Measurements from ENCODE around the gene PPIE.

The PPIE gene

DNA sequence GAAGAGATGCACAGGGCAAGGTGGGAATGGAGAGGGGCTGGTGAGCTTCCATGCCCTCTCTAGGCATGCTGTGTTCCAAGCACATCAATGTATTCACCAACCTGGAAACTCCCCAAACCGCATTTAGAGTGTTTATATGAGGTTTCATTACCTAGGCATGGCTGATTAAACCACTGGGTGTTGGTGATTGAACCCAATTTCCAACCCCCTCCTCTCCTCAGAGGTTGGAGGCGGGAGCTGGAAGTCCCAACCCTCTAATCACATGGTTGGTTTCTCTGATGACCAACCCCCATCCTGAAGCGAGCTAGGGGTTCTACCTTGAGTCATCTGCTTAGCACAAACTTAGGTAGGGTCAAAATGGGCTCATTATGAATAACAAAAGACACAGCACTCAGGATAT, 3.0 kb upstream of the PPIE start:
- H3K4me3 ChIP-seq (ENCODE audit: low read depth, low read length) = no peak overlapping the region
- DNase-seq (ENCODE audit: low read depth, low spot score) = no peak
- in situ Hi-C loops (cut with HindIII; ENCODE audit: low sequenced_read_pairs) = no loop called here
- TF ChIP-seq, protein P1, sequence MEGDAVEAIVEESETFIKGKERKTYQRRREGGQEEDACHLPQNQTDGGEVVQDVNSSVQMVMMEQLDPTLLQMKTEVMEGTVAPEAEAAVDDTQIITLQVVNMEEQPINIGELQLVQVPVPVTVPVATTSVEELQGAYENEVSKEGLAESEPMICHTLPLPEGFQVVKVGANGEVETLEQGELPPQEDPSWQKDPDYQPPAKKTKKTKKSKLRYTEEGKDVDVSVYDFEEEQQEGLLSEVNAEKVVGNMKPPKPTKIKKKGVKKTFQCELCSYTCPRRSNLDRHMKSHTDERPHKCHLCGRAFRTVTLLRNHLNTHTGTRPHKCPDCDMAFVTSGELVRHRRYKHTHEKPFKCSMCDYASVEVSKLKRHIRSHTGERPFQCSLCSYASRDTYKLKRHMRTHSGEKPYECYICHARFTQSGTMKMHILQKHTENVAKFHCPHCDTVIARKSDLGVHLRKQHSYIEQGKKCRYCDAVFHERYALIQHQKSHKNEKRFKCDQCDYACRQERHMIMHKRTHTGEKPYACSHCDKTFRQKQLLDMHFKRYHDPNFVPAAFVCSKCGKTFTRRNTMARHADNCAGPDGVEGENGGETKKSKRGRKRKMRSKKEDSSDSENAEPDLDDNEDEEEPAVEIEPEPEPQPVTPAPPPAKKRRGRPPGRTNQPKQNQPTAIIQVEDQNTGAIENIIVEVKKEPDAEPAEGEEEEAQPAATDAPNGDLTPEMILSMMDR (IDR thresholded peaks at IDR 0.05; ENCODE audit: low read depth, low read length) = no peak

DNA sequence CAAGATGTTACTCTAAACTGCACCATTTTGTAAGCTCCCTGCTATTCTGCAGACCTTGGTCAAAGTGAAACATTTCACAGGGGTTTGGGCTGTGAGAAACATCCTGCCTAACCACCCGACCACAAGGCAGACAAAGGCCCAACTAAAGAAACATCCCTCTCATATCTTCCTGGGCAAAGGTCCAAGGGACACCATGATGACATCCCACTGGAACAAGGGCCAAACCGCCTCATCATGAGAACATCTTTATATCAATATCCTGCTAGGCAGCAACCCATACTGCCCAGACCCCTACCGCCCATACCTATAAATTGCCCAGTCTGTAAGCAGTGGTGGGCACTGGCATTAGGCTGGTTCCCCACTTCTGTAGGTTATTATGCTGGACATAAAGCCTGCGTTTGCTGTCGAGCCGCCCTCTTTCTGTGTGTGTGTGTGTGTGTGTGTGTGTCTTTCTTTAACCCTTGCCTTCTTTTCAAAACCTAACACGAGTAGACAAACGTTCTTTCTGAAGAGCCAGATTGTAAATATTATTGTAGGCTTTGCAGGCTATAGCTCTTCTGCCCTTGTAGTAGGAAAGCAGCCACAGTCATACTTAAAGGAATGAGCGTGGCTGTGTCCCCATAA, 1.0 kb upstream of the PPIE start:
- TF ChIP-seq, protein P1 (IDR thresholded peaks at IDR 0.05; ENCODE audit: low read depth, low read length) = no peak
- in situ Hi-C loops (cut with HindIII; ENCODE audit: low sequenced_read_pairs) = no loop called here
- no peak overlapping the region for H3K4me3 ChIP-seq (ENCODE audit: low read depth, low read length)
- DNase-seq (ENCODE audit: low read depth, low spot score) = peak; percentile 83

DNA sequence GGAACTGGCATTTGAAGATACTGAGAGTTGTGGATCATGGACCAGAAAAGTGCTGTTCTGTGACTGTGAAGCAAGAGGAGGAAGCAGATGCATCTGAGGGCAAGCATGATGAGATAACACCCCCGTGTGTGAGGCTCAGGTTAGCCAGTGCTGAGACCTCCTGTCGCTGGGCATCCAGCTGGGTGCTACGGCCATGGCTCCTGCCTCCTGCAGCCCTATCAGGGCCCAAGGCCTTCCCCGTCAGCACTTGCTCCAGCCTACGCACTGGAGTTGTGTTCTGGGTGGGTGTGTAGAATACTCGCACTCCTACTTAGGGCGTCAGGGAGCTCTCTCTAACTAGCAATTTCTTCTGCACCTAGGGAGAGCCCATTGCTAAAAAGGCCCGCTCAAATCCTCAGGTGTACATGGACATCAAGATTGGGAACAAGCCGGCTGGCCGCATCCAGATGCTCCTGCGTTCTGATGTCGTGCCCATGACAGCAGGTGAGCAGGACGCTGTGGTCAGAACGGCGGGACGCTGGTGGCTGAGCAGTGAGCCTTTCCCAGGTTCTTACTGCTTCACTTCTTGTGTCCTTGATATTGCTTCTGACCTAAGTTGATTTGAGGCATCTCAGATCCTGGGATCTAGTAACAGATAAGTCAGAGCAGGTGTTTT, 6.5 kb downstream of the PPIE start:
- in situ Hi-C loops (cut with HindIII; ENCODE audit: low sequenced_read_pairs) = no loop called here
- no peak overlapping the region for H3K4me3 ChIP-seq (ENCODE audit: low read depth, low read length)
- DNase-seq (ENCODE audit: low read depth, low spot score) = no peak
- TF ChIP-seq, protein P1 (IDR thresholded peaks at IDR 0.05; ENCODE audit: low read depth, low read length) = no peak

DNA sequence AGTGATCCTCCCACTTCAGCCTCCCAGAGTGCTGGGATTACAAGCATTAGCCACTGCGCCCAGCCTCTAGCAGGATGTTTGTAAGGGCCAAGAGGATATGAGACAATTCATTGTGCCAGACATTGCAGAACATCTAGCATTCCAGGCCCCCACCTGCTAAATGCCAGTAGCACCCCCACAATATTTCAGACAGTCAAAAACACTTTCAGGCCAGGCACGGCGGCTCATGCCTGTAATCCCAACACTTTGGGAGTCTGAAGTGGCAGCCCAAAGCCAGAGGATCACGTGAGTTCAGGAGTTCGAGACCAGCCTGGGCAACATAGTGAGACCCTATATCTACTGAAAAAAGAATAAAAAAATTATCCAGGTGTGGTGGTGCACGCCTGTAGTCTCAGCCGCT, 12.9 kb downstream of the PPIE start:
- H3K4me3 ChIP-seq (ENCODE audit: low read depth, low read length) = no peak overlapping the region
- DNase-seq (ENCODE audit: low read depth, low spot score) = no peak
- in situ Hi-C loops (cut with HindIII; ENCODE audit: low sequenced_read_pairs) = no loop called here
- TF ChIP-seq, protein P1 (IDR thresholded peaks at IDR 0.05; ENCODE audit: low read depth, low read length) = no peak

DNA sequence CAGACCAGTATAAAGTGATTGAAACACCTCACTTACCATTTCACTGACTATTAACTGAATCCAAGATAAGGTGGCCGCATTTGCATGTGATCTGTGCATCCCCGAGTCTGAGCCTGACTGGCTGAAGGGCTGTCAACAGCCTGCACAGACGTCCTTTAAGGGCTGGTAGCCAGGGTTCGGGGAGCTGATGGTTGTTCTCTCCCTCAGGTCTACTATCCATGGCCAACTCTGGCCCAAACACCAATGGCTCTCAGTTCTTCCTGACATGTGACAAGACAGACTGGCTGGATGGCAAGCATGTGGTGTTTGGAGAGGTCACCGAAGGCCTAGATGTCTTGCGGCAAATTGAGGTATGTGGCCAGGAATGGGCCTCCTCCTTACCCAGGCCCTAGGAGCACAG, 14.0 kb downstream of the PPIE start:
- H3K4me3 ChIP-seq (ENCODE audit: low read depth, low read length) = no peak overlapping the region
- TF ChIP-seq, protein P1 (IDR thresholded peaks at IDR 0.05; ENCODE audit: low read depth, low read length) = no peak
- in situ Hi-C loops (cut with HindIII; ENCODE audit: low sequenced_read_pairs) = no loop called here
- DNase-seq (ENCODE audit: low read depth, low spot score) = no peak

DNA sequence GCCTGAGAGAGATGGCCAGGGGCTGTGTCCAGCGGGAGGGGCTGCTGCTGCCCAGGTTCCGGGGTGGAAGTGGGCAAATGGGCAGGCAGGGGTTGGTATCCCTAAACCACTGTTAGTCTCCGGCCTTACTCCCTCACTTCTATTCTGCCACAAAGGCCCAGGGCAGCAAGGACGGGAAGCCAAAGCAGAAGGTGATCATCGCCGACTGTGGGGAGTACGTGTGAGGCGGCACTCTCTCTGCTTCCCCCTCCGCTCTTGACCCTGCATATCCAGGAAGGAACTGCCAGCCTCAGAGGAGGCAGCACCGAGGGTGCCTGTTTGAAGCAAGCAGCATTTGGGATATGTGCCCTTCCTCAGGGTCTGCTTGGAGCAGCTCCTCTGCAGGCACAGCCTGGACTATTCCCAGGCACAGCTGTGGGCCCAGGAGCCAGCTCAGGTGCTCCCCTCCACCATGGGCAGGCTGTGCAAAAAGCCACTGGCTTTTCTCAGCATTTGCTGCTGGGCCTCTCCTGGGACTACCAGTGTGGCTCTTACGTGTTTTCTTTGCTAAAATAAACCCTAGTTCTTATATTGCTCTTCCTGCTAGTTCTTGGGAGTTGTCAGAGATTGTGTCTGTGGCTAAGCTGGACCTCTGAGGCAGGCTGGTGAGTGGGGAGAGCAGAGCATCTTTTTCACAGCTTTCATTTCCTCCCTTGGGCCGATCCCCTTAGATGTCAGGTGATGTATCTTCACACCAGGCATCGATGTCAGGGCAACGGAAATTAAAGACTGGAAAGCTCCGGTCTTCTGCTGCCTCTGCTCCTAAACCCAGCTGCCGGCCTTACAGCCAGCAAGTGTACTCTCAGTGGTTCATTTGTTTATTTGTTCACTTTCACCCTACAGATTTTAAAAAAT, 14.7 kb downstream of the PPIE start:
- H3K4me3 ChIP-seq (ENCODE audit: low read depth, low read length) = no peak overlapping the region
- in situ Hi-C loops (cut with HindIII; ENCODE audit: low sequenced_read_pairs) = no loop called here
- TF ChIP-seq, protein P1 (IDR thresholded peaks at IDR 0.05; ENCODE audit: low read depth, low read length) = no peak
- DNase-seq (ENCODE audit: low read depth, low spot score) = no peak

Measured in astrocyte of the spinal cord (primary cell).